ENCODE measurements around the gene FKBP3.
"Not testable (repeated sequence)": the region's sequence is repeated elsewhere in the genome, so short reads cannot be mapped to it uniquely, and the experiment has no call there.

DNA sequence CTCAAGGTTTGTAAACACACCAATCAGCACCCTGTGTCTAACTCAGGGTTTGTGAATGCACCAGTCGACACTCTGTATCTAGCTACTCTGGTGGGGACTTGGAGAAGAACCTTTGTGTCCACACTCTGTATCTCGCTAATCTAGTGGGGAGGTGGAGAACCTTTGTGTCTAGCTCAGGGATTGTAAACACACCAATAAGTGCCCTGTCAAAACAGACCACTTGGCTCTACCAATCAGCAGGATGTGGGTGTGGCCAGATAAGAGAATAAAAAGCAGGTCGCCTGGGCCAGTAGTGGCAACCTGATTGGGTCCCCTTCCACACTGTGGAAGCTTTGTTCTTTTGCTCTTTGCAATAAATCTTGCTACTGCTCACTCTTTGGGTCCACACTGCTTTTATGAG lies 53.2 kb downstream of the FKBP3 start:
- TF ChIP-seq POLR2A, POLR2AphosphoS5 (IDR thresholded peaks at IDR 0.05): not testable (repeated sequence)
- TF ChIP-seq, protein P1, sequence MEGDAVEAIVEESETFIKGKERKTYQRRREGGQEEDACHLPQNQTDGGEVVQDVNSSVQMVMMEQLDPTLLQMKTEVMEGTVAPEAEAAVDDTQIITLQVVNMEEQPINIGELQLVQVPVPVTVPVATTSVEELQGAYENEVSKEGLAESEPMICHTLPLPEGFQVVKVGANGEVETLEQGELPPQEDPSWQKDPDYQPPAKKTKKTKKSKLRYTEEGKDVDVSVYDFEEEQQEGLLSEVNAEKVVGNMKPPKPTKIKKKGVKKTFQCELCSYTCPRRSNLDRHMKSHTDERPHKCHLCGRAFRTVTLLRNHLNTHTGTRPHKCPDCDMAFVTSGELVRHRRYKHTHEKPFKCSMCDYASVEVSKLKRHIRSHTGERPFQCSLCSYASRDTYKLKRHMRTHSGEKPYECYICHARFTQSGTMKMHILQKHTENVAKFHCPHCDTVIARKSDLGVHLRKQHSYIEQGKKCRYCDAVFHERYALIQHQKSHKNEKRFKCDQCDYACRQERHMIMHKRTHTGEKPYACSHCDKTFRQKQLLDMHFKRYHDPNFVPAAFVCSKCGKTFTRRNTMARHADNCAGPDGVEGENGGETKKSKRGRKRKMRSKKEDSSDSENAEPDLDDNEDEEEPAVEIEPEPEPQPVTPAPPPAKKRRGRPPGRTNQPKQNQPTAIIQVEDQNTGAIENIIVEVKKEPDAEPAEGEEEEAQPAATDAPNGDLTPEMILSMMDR (IDR thresholded peaks at IDR 0.05), result not testable (repeated sequence)
